Measurements from ENCODE around the gene TSPAN3.

Gene TSPAN3

GRCh38 chr15:77033729-77034671 is 36.9 kb downstream of the TSPAN3 start:
- DNase-seq, result no peak

- DNase-seq, result no peak
Observed at GRCh38 chr15:77033417-77033728, 37.5 kb downstream of the TSPAN3 start.

- DNase-seq, result no peak
Observed at GRCh38 chr15:77032647-77033416, 38.1 kb downstream of the TSPAN3 start.

GRCh38 chr15:77032052-77032646 is 38.8 kb downstream of the TSPAN3 start:
- no peak for DNase-seq

GRCh38 chr15:77031376-77032050 is 39.4 kb downstream of the TSPAN3 start:
- peak in 1 of 14 donors; percentile 25 for DNase-seq

- peak in 1 of 14 donors; percentile 27 for DNase-seq
Observed at GRCh38 chr15:77030928-77031375, 40.0 kb downstream of the TSPAN3 start.

- DNase-seq, result no peak
Observed at GRCh38 chr15:77030048-77030927, 40.6 kb downstream of the TSPAN3 start.

GRCh38 chr15:77029166-77030047 is 41.5 kb downstream of the TSPAN3 start:
- no peak for DNase-seq

GRCh38 chr15:77028451-77029165 is 42.3 kb downstream of the TSPAN3 start:
- no peak for DNase-seq

- DNase-seq, result no peak
Observed at GRCh38 chr15:77027697-77028450, 43.0 kb downstream of the TSPAN3 start.

GRCh38 chr15:77027111-77027696 is 43.7 kb downstream of the TSPAN3 start:
- DNase-seq, result no peak

- peak in 1 of 14 donors; percentile 29 for DNase-seq
Observed at GRCh38 chr15:77026501-77027110, 44.3 kb downstream of the TSPAN3 start.

GRCh38 chr15:77025941-77026411 is 44.9 kb downstream of the TSPAN3 start:
- no peak for DNase-seq

- no peak for DNase-seq
Observed at GRCh38 chr15:77025083-77025901, 45.6 kb downstream of the TSPAN3 start.

GRCh38 chr15:77024273-77025082 is 46.4 kb downstream of the TSPAN3 start:
- DNase-seq, result peak in 10 of 14 donors; percentile 9 to 70 (median 26)

Measured in C1 segment of cervical spinal cord (tissue), 14 donors.